ENCODE results near the gene OSGEP. TPM values are rescaled to one million over a fixed set of nuclear protein-coding genes. Genes with fewer than 3 reads are reported as not detected.

OSGEP gene
- total RNA-seq, 1 experiment from 2014 or later: 63.1 TPM

- no peaks in the 10 kb centered on the region for H3K9me3 ChIP-seq
- H3K4me1 Mint-ChIP-seq (ENCODE audit: low read depth, unreplicated experiment): peaks cover 27% of the 10 kb centered on the region
- no peaks in the 10 kb centered on the region for H3K36me3 Mint-ChIP-seq (ENCODE audit: insufficient read depth, unreplicated experiment)
- ChIA-PET POLR2A (no interaction called here), CTCF (no interaction called here)
- BruUV-seq (replicated peaks): no TSS peak
- TF ChIP-seq CTCF (IDR thresholded peaks at IDR 0.05; ENCODE audit: insufficient read depth in 1 of 2, low read depth in 1 of 2, low read length in 1 of 2, severe bottlenecking in 1 of 2, unreplicated experiment in 1 of 2): no peak
- no peak overlapping the region for H3K4me3 ChIP-seq (ENCODE audit: low read depth, low read length)
- DNase-seq: no peak
- H3K4me3 Mint-ChIP-seq (ENCODE audit: unreplicated experiment): peak overlapping the region; percentile 42
- intact Hi-C loops (cut with micrococcal nuclease; ENCODE audit: unreplicated experiment): loop anchor here (2.0 to 10.0 kb wide), 3 partner anchors 13 to 263 kb away; partner anchors contain the start of gene RNASE4
- no peaks in the 10 kb centered on the region for H3K27me3 Mint-ChIP-seq (ENCODE audit: insufficient read depth, unreplicated experiment)
- H3K27ac Mint-ChIP-seq (ENCODE audit: unreplicated experiment): peak overlapping the region; percentile 85
- H3K9me3 Mint-ChIP-seq (ENCODE audit: unreplicated experiment): no peaks in the 10 kb centered on the region
- no peaks in the 10 kb centered on the region for H3K27me3 ChIP-seq (replicated peaks; ENCODE audit: control insufficient read depth, insufficient read depth, low read length)
- no peaks in the 10 kb centered on the region for H3K36me3 ChIP-seq (ENCODE audit: control insufficient read depth, insufficient read depth, low read length)
- H3K4me1 ChIP-seq: peaks cover 44% of the 10 kb centered on the region
These were observed 35.2 kb downstream of the OSGEP start for GRCh38 chr14:20419419-20419818.

GRCh38 chr14:20418501-20418909 is 36.1 kb downstream of the OSGEP start:
- H3K4me1 ChIP-seq: peaks cover 47% of the 10 kb centered on the region
- Mint-ChIP-seq H3K27me3 (ENCODE audit: insufficient read depth, unreplicated experiment) (no peaks in the 10 kb centered on the region), H3K27ac (ENCODE audit: unreplicated experiment) (peak overlapping the region; percentile 85), H3K36me3 (ENCODE audit: insufficient read depth, unreplicated experiment) (peaks cover 4% of the 10 kb centered on the region), H3K4me3 (ENCODE audit: unreplicated experiment) (peak overlapping the region; percentile 42), H3K4me1 (ENCODE audit: low read depth, unreplicated experiment) (peaks cover 30% of the 10 kb centered on the region), H3K9me3 (ENCODE audit: unreplicated experiment) (no peaks in the 10 kb centered on the region)
- intact Hi-C loops (cut with micrococcal nuclease; ENCODE audit: unreplicated experiment): loop anchor here (1.0 to 10.0 kb wide), 5 partner anchors 14 to 264 kb away; partner anchors contain the start of genes APEX1 and RNASE4
- no peak for TF ChIP-seq CTCF (IDR thresholded peaks at IDR 0.05; ENCODE audit: insufficient read depth in 1 of 2, low read depth in 1 of 2, low read length in 1 of 2, severe bottlenecking in 1 of 2, unreplicated experiment in 1 of 2)
- no peak overlapping the region for H3K4me3 ChIP-seq (ENCODE audit: low read depth, low read length)
- no TSS peak for BruUV-seq (replicated peaks)
- no peaks in the 10 kb centered on the region for H3K36me3 ChIP-seq (ENCODE audit: control insufficient read depth, insufficient read depth, low read length)
- DNase-seq: peak; percentile 79 to 89
- no peaks in the 10 kb centered on the region for H3K27me3 ChIP-seq (replicated peaks; ENCODE audit: control insufficient read depth, insufficient read depth, low read length)
- H3K9me3 ChIP-seq: no peaks in the 10 kb centered on the region
- ChIA-PET POLR2A (interaction anchor here (1.0 kb wide), 2 partner anchors 37 to 43 kb away, joined by 4 to 6 read pairs; partner anchors contain the start of genes APEX1, OSGEP and PIP4P1), CTCF (interaction anchor here (0.6 to 1.5 kb wide), 3 partner anchors 12 to 37 kb away, joined by 3 to 12 read pairs (median 3); partner anchors contain the start of gene APEX1)

GRCh38 chr14:20417250-20418186 is 37.1 kb downstream of the OSGEP start:
- Mint-ChIP-seq H3K4me1 (ENCODE audit: low read depth, unreplicated experiment) (peaks cover 32% of the 10 kb centered on the region), H3K9me3 (ENCODE audit: unreplicated experiment) (no peaks in the 10 kb centered on the region), H3K36me3 (ENCODE audit: insufficient read depth, unreplicated experiment) (peaks cover 6% of the 10 kb centered on the region), H3K27me3 (ENCODE audit: insufficient read depth, unreplicated experiment) (no peaks in the 10 kb centered on the region), H3K27ac (ENCODE audit: unreplicated experiment) (peak overlapping the region; percentile 85), H3K4me3 (ENCODE audit: unreplicated experiment) (no peak overlapping the region)
- Histone ChIP-seq H3K4me1 (peaks cover 47% of the 10 kb centered on the region), H3K4me3 (ENCODE audit: low read depth, low read length) (no peak overlapping the region), H3K9me3 (no peaks in the 10 kb centered on the region), H3K27me3 (replicated peaks; ENCODE audit: control insufficient read depth, insufficient read depth, low read length) (no peaks in the 10 kb centered on the region), H3K36me3 (ENCODE audit: control insufficient read depth, insufficient read depth, low read length) (no peaks in the 10 kb centered on the region)
- CTCF ChIA-PET: interaction anchor here (0.6 to 1.5 kb wide), 3 partner anchors 13 to 580 kb away, joined by 3 to 12 read pairs (median 3); partner anchors contain the start of gene APEX1
- DNase-seq: no peak
- TF ChIP-seq CTCF (IDR thresholded peaks at IDR 0.05; ENCODE audit: insufficient read depth in 1 of 2, low read depth in 1 of 2, low read length in 1 of 2, severe bottlenecking in 1 of 2, unreplicated experiment in 1 of 2): no peak
- BruUV-seq (replicated peaks): TSS peak; percentile 23
- POLR2A ChIA-PET: interaction anchor here (0.6 to 1.0 kb wide), 4 partner anchors 38 to 189 kb away, joined by 4 to 6 read pairs (median 5); partner anchors contain the start of genes APEX1, OSGEP and PIP4P1
- intact Hi-C loops (cut with micrococcal nuclease; ENCODE audit: unreplicated experiment): loop anchor here (1.0 to 10.0 kb wide), 5 partner anchors 15 to 265 kb away; partner anchors contain the start of genes APEX1 and RNASE4

Measured in Caco-2 (cell line).